Measurements from ENCODE around the gene HYPK.
A peak's percentile ranks its signal among the peaks of the same experiment; 100 is the strongest.
"Not testable (repeated sequence)": the region's sequence is repeated elsewhere in the genome, so short reads cannot be mapped to it uniquely, and the experiment has no call there.

HYPK gene

DNA sequence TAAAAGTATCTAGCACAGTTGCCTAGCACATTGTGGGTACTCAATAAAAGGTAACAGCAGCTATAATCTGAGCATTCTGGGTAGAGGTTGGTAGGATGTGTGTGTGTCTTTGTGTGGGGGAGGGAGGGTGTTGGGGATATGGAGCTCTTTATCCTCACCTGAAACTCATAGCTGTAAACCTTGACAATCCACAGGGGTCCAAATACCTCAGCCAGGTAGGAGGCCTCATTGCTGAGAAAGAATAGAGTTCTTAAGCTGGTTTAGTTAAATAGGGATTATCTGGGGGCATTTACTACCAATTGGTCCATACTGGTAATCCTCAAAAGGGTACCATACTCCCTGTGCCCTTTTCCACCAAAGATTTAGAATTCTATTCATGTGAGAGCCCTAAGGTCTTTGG lies 4.4 kb upstream of the HYPK start:
- no peak for DNase-seq

DNA sequence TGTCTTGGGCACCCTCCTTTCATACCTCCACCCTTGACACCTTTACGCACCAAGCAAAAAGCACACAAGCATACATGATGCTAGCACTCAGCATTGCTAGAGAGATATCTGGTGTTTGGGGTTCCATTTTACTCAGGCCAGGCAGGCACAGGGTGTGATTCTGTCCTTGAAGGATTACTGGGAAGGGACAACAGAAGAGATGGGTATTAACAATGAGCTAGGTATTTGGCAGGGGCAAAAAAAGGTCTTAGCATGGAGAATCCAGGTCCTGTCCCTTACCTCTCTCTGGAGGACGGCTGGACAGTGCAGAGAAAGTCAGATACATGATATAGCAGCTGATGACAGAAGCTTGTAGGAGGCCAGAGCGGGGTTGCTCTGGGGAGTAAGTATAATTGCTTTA lies 3.8 kb upstream of the HYPK start:
- no peak for DNase-seq

DNA sequence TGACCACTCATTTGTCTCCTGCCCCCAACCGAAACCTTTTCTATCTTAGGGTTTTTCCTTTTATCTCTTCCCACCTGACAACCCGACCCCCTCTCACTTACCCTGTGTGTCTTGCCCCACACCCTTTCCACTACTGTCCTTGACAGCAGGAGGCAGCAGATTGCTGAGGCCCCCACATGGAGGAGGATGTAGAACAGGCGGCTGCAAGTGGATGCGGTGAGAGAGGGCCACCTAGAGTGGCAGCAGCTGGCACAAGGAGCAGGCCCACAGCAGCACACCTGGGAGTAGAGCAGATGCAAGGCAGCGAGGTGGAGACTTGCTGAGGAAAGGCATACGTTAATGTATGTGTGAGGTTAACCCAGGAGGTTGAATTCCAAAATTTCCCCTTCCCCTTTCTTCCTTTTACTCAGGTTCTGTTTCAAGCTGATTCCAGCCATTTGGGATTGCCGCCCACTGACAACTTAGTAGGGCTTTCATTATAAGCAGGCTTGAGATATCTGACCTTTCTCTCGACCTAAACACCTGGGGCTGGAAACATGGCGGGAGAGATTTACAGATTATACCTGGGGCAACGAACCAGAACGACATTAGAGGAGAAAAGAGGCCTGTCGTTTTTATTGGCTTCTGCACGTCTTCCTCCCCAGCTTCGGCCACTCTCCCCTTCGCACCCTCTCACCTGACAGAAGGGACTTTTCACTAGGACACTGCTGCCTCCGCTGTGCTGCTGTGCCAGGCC lies 1.0 kb upstream of the HYPK start:
- no peak for DNase-seq

DNA sequence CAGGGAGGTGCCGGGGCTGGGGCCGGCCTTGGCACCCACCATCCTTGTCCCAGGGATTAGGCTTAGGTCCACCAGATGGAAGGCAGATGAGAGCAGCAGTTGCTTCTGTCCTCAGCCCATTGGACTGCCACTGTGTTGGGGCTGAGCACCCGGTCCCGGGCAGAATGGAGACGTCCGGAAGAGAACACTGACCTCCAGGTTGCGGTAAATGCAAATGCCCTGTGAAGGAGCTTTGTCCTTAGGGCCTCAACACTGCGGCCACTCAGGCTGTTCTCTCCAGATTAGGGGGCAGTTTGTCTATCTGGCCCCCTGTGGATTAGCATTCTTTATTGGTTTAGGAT lies 484 bp upstream of the HYPK start, which contains the start of gene SERINC4:
Gene SERINC4 (minus strand): TSS at position 276 of the 341 bp plus-strand sequence. CDS start 234 bp downstream, at position 42.
- DNase-seq = no peak

DNA sequence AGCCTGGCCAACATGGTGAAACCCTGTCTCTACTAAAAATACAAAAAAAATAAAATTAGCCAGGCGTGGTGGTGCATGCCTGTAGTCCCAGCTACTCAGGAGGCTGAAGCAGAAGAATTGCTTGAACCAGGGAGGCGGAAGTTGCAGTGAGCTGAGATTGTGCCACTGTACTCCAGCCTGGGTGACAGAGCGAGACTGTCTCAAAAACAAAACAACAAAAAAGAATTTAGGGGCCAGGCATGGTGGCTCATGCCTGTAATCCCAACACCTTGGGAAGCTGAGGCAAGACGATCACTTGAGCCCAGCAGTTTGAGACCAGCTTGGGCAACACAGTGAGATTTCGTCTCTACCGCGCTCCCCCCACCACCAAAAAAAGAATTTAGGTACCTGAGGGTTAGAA lies 2.3 kb downstream of the HYPK start:
- DNase-seq = not testable (repeated sequence)

DNA sequence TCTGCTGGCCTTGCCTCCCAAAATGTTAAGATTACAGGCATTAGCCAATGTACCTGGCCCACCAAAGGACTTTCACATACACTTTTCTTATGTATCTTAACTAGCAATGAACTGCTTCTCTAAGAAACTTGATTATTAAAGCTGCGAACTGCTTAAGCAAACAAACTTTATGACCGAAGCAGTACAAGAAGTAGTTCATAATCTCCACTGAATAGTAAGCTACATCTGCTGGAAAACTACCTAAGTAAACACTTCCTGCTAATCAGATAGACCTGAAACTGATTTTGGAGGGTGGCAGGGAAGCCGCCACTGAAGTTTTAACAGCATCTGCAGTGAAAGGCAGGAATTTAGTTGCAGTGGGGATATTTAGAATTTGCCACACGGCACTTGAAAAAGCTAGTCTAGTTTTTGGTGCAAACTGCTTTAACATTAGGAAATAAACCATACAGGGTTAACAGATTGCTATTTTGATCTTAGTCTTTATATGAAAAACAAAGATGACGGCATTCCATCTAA lies 8.1 kb downstream of the HYPK start:
- no peak for DNase-seq

DNA sequence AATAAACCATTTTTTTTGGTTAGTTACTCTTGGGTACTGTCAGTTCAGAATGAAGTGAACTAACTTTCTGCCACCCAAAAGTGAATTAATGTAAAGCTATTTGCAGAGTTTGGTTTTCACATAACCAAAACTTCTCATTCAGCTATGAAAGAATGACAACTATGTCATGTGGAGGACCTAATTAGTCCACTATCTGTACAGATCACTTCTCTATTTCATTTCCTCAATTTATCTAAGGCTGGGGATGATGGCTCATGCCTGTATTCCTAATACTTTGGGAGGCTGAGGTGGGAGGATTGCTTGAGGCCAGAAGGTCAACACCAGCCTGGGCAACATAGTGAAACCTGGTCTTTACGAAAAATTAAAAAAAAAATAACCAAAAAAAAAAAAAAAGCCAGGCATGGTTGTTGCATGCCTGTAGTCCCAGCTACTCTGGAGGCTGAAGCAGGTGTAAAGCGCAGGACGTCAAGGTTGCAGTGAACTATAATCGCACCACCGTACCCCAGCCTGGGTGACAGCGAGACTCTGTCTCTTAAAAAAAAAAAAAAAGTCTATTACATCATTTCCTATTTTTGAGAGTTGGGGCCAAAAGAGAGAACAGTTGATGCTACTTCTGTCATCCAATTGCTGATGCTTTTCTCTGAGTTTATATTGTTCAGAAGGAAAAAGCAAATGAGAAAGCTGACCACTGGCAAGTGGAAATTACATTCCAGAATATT lies 8.7 kb downstream of the HYPK start:
- no peak for DNase-seq

DNA sequence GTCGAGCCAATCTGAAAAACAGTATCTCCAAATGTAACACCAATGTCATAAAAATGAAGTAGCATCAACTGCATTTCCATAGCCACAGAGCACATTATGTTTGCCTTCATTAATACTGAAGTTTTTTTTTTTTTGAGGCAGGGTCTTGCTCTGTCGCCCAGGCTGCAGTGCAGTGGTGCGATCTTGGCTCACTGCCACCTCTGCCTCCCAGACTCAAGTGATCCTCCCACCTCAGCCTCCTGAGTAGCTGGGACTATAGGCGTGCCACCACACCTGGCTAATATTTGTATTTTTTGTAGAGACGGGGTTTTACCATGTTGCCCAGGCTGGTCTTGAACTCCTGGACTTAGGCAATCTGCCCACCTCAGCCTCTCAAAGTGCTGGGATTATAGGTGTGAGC lies 14.7 kb downstream of the HYPK start:
- not testable (repeated sequence) for DNase-seq

DNA sequence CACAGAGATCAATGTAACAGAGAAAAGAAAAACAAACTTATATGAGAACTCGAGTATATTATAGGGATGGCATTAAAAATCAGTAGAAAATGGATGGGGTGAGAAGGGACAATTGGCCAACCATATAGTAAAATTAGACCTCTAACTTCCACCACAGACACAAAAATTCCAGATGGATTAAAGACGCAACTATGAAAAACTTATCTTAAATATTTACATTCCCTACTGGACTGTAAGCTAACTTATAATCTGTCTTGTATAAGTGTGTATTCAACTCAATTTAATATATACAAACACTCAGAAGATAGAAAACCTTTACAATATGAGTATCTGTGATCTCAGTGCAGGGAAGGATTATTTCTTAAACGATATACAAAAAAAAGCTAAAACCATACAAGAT lies 21.1 kb downstream of the HYPK start:
- DNase-seq = no peak

DNA sequence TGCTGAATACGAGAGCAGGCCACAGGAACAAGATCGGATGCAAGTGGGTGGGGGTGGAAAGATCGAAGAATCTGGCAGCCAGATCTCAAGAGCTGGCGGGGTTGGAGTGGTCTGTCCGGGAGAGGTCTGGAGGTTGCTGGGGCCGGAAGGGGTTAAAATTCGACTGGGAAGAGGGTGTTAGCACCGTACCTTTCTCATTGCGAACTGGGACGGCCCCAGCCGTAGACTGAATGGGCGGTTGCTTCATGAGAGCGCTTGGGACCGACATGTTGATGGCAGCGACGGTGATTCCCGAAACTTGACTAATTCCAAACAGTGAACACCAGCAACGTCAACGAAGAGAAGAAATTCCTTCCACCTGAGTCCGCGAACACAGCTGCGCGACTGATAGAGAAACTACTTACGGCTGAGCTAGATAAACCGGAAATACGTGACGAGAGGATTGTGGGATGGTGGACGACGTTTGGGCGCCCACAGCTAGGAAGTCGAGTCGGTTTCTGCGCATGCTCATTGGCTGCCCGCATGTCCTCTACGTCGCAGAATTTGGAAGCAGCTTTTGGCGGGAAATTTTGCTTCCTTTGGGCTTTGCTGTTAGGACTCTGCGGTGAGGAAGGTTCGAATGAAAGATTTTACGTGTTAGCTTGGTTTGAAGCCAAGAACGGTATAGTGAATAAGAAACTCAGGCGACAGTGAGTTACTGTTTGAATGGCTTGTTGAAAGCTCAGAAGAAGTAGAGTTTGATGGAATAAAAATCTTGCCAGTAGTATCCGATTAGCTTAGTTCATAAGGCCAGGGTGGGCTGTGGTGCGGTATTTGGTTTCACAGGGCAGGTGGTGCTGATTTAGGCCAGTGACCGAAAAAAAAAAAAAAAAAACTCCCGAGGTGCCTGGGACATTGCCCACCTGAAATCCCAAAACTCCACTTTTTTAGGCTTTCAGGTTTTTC lies 24.2 kb downstream of the HYPK start, which contains the start of gene MFAP1:
Gene MFAP1 (minus strand): TSS at position 389 of the 945 bp plus-strand sequence. CDS start 121 bp downstream, at position 268.
- peak; percentile 98 for DNase-seq

DNA sequence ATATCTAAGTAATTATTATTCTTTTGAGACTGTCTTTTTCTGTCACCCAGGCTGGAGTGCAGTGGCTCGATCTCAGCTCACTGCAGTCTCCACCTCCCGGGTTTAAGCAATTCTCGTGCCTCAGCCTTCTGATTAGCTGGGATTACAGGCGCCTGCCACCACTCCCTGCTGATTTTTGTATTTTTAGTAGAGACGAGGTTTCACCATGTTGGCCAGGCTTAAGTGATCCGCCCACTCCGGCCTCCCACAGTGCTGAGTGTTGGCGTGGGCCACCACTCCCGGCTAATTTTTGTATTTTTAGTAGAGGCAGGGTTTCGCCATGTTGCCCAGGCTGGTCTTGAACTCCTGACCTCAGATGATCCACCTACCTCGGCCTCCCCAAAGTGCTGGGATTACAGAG lies 24.9 kb downstream of the HYPK start:
- not testable (repeated sequence) for DNase-seq

DNA sequence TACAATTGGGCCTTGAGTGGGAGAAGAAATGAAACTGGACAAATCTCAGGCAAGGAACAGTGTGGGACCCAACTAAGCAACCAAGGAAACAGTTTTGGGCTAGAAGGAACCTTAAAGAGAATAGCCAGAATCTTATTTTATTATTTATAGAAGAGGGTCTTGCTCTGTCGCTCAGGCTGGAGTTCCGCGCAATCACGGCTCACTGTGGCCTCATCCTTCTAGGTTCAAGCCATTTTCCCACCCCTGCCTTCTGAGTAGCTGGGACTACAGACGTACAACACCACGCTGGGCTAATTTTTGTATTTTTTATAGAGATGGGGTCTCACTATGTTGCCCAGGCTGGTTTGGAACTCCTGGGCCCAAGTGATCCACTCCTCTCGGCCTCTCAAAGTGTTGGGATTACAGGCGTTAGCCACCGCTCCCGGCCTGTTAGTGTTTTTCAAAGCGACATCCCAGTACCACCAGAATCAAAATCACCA lies 25.7 kb downstream of the HYPK start:
- no peak for DNase-seq

DNA sequence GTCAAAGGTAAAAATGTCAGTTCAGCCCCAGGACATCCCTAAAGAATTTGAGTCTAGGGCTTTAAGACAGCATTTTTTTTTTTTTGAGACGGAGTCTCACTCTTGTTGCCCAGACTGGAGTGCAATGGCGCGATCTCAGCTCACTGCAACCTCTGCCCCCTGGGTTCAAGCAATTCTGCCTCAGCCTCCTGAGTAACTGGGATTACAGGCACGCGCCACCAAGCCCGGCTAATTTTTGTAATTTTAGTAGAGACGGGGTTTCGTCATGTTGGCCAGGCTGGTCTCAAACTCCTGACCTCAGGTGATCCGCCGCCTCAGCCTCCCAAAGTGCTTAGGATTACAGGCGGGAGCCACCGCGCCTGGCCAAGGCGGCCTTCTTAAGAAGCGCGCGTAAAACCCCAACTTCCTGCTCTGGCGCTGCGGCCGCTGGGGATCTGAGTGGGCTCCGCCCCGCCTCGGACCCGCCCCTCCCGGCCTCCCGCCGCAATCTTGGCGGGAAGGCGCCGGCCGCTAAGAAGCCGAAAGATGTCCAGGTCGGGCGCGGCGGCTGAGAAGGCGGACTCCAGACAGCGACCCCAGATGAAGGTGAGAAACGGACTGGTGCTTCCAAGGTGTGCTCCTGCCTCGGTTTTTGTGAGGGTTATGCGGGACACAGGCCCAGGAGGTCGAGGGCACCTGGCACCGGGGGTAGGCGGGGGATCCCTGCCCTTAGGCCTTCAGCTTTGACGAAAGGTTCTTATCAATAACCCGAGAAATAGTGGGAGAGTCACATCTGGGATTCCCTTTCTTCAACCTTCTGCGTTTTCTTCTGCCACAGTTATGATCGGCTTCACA lies 26.3 kb downstream of the HYPK start, which contains the start of gene WDR76:
Gene WDR76 (plus strand): TSS at position 495 of the 834 bp plus-strand sequence. CDS start 31 bp downstream, at position 526.
- peak; percentile 93 for DNase-seq

DNA sequence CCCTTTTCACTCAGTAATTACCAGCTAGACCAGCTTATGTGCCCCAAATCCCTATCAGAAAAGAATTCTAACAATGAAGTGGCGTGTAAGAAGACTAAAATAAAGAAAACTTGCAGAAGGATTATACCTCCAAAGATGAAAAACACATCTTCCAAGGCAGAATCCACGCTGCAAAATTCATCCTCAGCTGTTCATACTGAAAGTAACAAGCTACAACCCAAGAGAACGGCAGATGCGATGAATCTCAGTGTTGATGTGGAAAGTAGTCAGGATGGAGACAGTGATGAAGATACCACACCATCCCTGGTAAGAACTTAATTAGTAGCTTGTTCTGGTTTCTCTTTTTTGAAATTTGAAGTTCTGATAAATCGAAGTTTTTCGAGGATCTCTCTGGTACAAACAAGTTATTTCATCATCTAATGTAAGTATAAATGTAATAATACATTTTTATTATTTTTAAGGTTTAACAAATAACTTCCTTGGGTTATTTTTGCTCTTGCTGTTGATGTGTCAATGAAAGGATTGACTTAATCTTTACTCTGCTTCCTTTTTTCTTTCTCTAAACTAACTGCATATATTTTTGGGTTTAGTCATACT lies 27.8 kb downstream of the HYPK start:
- no peak for DNase-seq

DNA sequence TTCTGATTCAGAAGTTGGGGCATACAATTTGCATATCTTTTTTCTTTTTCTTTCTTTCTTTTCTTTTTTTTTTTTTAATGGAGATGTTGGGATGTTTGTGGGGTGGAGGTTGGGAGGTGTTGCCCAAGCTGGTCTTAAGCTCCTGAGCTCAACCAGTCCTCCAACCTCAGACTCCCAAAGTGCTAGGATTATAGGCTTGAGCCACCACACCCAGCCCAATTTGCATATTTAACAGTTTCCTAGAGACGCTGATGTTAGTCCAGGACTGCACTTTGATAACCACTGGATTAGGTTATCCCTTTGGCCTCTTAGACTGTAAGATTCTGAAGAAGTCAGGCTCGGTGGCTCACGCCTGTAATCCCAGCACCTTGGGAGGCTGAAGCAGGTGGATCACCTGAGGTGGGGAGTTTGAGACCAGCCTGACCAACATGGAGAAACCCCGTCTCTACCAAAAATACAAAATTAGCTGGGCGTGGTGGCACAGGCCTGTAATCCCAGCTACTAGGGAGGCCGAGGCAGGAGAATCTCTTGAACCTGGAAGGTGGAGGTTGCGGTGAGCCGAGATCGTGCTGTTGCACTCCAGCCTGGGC lies 29.6 kb downstream of the HYPK start:
- not testable (repeated sequence) for DNase-seq

DNA sequence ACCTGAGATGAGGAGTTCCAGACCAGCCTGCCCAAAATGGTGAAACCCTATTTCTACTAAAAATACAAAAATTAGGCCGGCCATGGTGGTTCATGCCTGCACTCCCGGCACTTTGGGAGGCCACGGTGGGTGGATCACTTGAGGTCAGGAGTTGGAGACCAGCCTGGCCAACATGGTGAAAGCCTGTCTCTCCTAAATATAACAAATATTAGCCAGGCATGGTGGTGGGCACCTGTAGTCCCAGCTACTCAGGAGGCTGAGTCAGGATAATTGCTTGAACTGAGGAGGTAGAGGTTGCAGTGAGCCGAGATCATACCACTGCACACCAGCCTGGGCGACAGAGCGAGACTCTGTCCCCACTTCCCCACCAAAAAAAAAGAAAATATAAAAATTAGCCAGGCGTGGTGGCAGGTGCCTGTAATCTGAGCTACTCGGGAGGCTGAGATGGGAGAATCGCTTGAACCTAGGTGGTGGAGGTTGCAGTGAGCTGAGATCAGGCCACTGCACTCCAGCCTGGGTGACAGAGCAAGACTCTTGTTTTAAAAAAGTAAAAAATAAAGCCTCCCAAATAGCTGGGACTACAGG lies 30.4 kb downstream of the HYPK start:
- DNase-seq = not testable (repeated sequence)

DNA sequence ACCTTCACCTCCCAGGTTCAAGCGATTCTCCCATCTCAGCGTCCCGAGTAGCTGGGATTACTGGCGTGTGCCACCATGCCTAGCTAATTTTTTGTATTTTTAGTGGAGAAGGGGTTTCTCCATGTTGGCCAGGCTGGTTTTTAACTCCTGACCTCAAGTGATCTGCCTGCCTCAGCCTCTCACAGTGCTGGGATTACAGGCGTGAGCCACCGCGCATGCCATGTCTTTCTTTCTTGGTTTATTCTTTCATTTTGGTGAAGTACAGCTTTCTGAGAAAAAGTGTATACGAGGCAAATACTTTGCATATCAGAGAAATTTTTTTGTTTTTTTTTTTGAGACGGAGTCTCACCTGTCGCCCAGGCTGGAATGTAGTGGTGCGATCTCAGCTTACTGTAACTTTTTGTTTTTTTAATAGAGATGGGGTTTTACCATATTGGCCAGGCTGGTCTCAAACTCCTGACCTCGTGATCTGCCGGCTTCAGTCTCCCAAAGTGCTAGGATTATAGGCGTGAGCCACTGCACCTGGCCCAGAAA lies 31.2 kb downstream of the HYPK start:
- not testable (repeated sequence) for DNase-seq

DNA sequence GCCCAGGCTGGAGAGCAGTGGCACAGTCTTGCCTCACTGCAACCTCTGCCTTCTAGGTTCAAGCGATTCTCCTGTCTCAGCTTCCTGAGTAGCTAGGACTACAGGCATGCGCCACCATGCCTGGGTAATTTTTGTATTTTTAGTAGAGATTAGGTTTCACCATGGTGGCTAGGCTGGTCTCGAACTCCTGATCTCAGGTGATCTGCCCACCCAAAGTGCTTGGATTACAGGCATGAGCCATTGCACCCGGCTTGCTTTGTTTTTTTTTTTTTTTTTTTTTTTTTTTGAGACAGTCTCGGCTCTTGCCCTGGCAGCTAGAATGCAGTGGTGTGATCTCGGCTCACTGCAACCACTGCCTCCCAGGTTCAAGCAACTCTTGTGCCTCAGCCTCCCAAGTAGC lies 32.1 kb downstream of the HYPK start:
- not testable (repeated sequence) for DNase-seq

DNA sequence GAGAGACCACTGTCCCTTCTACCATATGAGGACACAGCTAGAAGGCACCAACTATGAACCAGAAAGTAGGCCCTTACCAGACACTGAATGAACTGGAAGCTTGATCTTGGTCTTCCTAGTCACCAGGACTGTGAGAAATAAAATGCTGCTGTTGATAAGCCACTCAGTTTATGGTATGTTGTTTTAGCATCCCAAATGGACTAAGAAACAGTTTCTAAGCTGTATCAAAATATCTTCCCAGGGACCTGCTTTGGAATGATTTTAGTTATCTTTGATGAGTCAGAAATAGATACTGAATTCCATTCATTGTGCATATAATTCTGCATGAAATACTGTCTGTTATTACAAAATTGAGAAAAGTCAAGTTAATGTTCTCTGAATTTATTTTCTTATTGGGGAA lies 45.0 kb downstream of the HYPK start:
- no peak for DNase-seq

DNA sequence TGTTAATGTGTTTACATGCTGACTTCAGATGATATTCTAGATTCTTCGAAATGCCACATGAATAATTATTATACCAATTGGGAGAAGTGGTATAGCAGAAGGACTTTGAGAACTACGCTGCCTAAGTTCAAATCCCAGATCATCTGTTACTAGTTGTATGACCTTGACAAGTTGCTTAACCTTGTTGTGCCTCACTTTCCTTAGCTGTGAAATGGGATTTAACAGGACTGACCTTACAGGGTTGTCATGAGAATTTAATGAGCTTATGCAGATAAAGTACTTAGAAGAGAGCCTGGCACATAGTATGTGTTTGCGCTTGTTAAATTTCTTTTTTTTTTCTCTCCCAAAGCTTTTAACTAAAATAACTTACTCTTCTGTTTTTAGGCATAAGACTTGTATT lies 50.9 kb downstream of the HYPK start:
- no peak for DNase-seq
